ENCODE data around the gene LCOR. TPM values are rescaled to one million over a fixed set of nuclear protein-coding genes. Genes with fewer than 3 reads are reported as not detected.

LCOR gene
- total and polyA plus RNA-seq, 2 of the 4 experiments (the other 2 are of a cell fraction) = 3.7 to 36.9 TPM

GRCh38 chr10:96846395-96846794, 14.3 kb downstream of the LCOR start:
- Histone ChIP-seq H2BK5ac (ENCODE audit: low read depth, low read length, poor library complexity, severe bottlenecking) (no peak overlapping the region), H4K8ac (ENCODE audit: low read depth in 2 of 2, low read length in 2 of 2) (no peak overlapping the region), H3K27ac (ENCODE audit: insufficient read depth, low read length) (no peak overlapping the region), H3K4me3 (ENCODE audit: insufficient read depth, low read depth, low read length) (no peak overlapping the region), H4K5ac (ENCODE audit: low read depth, low read length) (no peak overlapping the region), H2BK20ac (ENCODE audit: low read depth, low read length) (no peak overlapping the region), H3K36me3 (ENCODE audit: control insufficient read depth, insufficient read depth, low read length) (no peaks in the 10 kb centered on the region), H2AK5ac (ENCODE audit: low read depth, low read length) (no peak overlapping the region), H3K27me3 (ENCODE audit: control insufficient read depth, insufficient read depth, low read length) (no peaks in the 10 kb centered on the region), H3K79me1 (ENCODE audit: low read depth in 1 of 2, low read length in 2 of 2) (peaks cover 11 to 68% of the 10 kb centered on the region in 2 experiments), H3K9me3 (ENCODE audit: control insufficient read depth, insufficient read depth, low read length) (no peaks in the 10 kb centered on the region), H3K23ac (ENCODE audit: low read depth, low read length) (no peak overlapping the region), H2AFZ (replicated peaks; ENCODE audit: low read length, poor library complexity) (no peak overlapping the region), H3K9me1 (ENCODE audit: insufficient read depth, low read length) (peaks cover 16% of the 10 kb centered on the region), H3K4me1 (ENCODE audit: control insufficient read depth, insufficient read depth, low read length) (peaks cover 17% of the 10 kb centered on the region), H2BK15ac (ENCODE audit: low read depth, low read length) (no peak overlapping the region), H3K4me2 (ENCODE audit: low read depth, low read length) (no peak overlapping the region), H4K91ac (ENCODE audit: insufficient read depth, low read depth, low read length) (no peak overlapping the region), H3K56ac (ENCODE audit: extremely low read depth, insufficient read depth, low read length) (no peak overlapping the region), H2BK120ac (ENCODE audit: low read depth, low read length) (no peak overlapping the region), H4K20me1 (ENCODE audit: insufficient read depth, low read length) (peaks cover 83% of the 10 kb centered on the region), H3K9ac (ENCODE audit: low read depth, low read length) (no peak overlapping the region), H3K14ac (replicated peaks; ENCODE audit: low read depth, low read length) (no peak overlapping the region), H2AK9ac (replicated peaks; ENCODE audit: low read depth, low read length, poor library complexity) (no peak overlapping the region), H3K4ac (ENCODE audit: low read depth, low read length) (no peak overlapping the region), H3K18ac (ENCODE audit: low read depth, low read length) (no peak overlapping the region)
- no CpG with 5 or more reads among the region's 1 CpG for WGBS, 2 experiments (ENCODE audit: extremely low coverage in 2 of 2, insufficient read length in 1 of 2)
- intact Hi-C loops (cut with micrococcal nuclease) = no loop called here
- dilution Hi-C loops (cut with HindIII; ENCODE audit: low sequenced_read_pairs, unreplicated experiment) = no loop called here
- CTCF ChIA-PET = interaction anchor here (0.5 kb wide), 1 partner anchor 41 kb away, joined by 3 read pairs; no protein-coding TSS in a partner anchor
- POLR2A ChIA-PET (ENCODE audit: unreplicated experiment) = no interaction called here
- ATAC-seq (ENCODE audit: low read depth) = no peak
- DNase-seq = no peak
- in situ Hi-C loops (cut with MboI; ENCODE audit: low sequenced_read_pairs) = no loop called here
- BruUV-seq (replicated peaks) = no TSS peak
- no peak for TF ChIP-seq MAZ (IDR thresholded peaks at IDR 0.05; ENCODE audit: borderline replicate concordance, low read depth, low read length)
- no peak for TF ChIP-seq RCOR1 (IDR thresholded peaks at IDR 0.05; ENCODE audit: insufficient replicate concordance, low read length)
- TF ChIP-seq CHD1 (IDR thresholded peaks at IDR 0.05; ENCODE audit: low read depth, low read length) = no peak
- no peak for TF ChIP-seq RAD21 (IDR thresholded peaks at IDR 0.05; ENCODE audit: low read length)
- TF ChIP-seq NFE2L2 (IDR thresholded peaks at IDR 0.05; ENCODE audit: low read depth, low read length) = no peak
- TF ChIP-seq MXI1 (IDR thresholded peaks at IDR 0.05; ENCODE audit: borderline replicate concordance, low read depth, low read length) = no peak
- TF ChIP-seq CTCF (conservative IDR thresholded peaks at IDR 0.05; ENCODE audit: low read depth, low read length) = no peak
- TF ChIP-seq MAFK (IDR thresholded peaks at IDR 0.05; ENCODE audit: low read depth, low read length) = no peak
- TF ChIP-seq, protein P1, sequence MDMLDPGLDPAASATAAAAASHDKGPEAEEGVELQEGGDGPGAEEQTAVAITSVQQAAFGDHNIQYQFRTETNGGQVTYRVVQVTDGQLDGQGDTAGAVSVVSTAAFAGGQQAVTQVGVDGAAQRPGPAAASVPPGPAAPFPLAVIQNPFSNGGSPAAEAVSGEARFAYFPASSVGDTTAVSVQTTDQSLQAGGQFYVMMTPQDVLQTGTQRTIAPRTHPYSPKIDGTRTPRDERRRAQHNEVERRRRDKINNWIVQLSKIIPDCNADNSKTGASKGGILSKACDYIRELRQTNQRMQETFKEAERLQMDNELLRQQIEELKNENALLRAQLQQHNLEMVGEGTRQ (IDR thresholded peaks at IDR 0.05; ENCODE audit: low read depth, low read length) = no peak
- no peak for TF ChIP-seq FOS (IDR thresholded peaks at IDR 0.05; ENCODE audit: low read depth, low read length)
- no peak for TF ChIP-seq BHLHE40 (IDR thresholded peaks at IDR 0.05; ENCODE audit: low read depth, low read length)
- no peak for TF ChIP-seq RFX5 (IDR thresholded peaks at IDR 0.05; ENCODE audit: low read depth, low read length)
- TF ChIP-seq, protein P2, sequence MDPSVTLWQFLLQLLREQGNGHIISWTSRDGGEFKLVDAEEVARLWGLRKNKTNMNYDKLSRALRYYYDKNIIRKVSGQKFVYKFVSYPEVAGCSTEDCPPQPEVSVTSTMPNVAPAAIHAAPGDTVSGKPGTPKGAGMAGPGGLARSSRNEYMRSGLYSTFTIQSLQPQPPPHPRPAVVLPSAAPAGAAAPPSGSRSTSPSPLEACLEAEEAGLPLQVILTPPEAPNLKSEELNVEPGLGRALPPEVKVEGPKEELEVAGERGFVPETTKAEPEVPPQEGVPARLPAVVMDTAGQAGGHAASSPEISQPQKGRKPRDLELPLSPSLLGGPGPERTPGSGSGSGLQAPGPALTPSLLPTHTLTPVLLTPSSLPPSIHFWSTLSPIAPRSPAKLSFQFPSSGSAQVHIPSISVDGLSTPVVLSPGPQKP (IDR thresholded peaks at IDR 0.05; ENCODE audit: borderline replicate concordance, low read depth, low read length) = no peak
- no peak for TF ChIP-seq POLR2A (IDR thresholded peaks at IDR 0.05; ENCODE audit: low read depth, low read length)
- no peak for TF ChIP-seq SMC3 (IDR thresholded peaks at IDR 0.05; ENCODE audit: low read depth, low read length)
- no peak for TF ChIP-seq CEBPB (IDR thresholded peaks at IDR 0.05; ENCODE audit: low read depth, low read length)

All from IMR-90 (cell line).